ENCODE results near the gene NAT10. TPM values are rescaled to one million over a fixed set of nuclear protein-coding genes. Genes with fewer than 3 reads are reported as not detected.

The NAT10 gene
- total RNA-seq, 4 donors from 2014 or later: 17.6 to 35.9 (median 32.6) TPM

DNA sequence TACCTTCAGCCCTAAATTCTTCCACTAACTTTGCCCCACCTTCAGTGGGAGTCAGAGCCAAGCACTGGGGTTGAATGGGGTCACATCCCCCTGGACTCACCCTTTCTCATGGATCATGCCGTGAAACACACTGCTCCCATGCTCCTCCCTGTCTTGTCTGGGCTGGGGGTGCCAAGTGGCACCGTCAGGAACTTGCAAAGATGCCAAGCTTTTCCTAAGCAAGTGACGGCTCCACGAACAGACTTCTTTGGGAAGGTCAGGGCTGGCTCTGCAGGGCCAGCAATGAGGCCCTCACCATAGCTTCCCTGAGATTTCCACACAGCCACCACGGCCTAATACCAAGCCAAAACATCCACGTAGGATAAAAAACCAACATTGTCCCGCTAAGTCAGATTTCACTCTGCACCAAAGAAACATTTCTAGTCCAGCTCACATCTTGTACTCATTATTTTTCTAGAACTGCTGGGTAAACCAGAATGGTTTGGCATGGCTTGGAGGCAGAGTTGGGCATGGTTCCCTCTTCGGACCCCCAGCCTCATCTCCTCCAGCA lies 76.5 kb downstream of the NAT10 start:
- 92 to 97% methylated on average over 6 to 7 of the region's 8 CpGs for WGBS, 2 donors
- no peak overlapping the region for H3K4me3 ChIP-seq
- H3K27ac ChIP-seq: no peak overlapping the region
- TF ChIP-seq, protein P1, sequence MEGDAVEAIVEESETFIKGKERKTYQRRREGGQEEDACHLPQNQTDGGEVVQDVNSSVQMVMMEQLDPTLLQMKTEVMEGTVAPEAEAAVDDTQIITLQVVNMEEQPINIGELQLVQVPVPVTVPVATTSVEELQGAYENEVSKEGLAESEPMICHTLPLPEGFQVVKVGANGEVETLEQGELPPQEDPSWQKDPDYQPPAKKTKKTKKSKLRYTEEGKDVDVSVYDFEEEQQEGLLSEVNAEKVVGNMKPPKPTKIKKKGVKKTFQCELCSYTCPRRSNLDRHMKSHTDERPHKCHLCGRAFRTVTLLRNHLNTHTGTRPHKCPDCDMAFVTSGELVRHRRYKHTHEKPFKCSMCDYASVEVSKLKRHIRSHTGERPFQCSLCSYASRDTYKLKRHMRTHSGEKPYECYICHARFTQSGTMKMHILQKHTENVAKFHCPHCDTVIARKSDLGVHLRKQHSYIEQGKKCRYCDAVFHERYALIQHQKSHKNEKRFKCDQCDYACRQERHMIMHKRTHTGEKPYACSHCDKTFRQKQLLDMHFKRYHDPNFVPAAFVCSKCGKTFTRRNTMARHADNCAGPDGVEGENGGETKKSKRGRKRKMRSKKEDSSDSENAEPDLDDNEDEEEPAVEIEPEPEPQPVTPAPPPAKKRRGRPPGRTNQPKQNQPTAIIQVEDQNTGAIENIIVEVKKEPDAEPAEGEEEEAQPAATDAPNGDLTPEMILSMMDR (IDR thresholded peaks at IDR 0.05): no peak
- TF ChIP-seq POLR2A (IDR thresholded peaks at IDR 0.05): no peak
- intact Hi-C loops (cut with DNase I): no loop called here
- H3K27me3 ChIP-seq: peaks cover 0 to 43% (median 0%) of the 10 kb centered on the region in 4 donors
- no peaks in the 10 kb centered on the region for H3K36me3 ChIP-seq
- DNase-seq: no peak
- H3K9me3 ChIP-seq: no peaks in the 10 kb centered on the region
- peaks cover 0 to 16% (median 10%) of the 10 kb centered on the region in 3 donors for H3K4me1 ChIP-seq

DNA sequence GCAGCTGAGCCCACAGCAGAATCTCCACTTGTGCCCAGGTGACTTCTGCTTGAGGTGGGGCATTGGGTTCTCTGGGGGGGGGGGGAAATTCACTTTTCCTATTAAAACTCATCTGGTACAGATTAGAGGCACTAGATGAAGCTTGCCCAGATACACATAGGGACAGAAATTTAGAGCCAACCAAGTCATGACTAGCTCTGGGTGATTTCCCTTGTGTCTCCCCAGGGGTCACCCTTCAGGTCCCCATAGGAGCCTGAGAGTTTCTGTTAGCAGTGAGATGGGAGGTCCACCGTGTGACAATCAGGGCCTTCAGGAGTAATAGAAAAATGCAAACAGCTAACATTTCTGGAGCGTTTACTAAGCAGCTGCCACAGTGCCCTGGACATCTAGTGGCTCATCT lies 77.0 kb downstream of the NAT10 start:
- WGBS, 2 donors: 72 to 100% methylated on average over 2 of the region's 2 CpGs
- peaks cover 0 to 42% (median 0%) of the 10 kb centered on the region in 4 donors for H3K27me3 ChIP-seq

DNA sequence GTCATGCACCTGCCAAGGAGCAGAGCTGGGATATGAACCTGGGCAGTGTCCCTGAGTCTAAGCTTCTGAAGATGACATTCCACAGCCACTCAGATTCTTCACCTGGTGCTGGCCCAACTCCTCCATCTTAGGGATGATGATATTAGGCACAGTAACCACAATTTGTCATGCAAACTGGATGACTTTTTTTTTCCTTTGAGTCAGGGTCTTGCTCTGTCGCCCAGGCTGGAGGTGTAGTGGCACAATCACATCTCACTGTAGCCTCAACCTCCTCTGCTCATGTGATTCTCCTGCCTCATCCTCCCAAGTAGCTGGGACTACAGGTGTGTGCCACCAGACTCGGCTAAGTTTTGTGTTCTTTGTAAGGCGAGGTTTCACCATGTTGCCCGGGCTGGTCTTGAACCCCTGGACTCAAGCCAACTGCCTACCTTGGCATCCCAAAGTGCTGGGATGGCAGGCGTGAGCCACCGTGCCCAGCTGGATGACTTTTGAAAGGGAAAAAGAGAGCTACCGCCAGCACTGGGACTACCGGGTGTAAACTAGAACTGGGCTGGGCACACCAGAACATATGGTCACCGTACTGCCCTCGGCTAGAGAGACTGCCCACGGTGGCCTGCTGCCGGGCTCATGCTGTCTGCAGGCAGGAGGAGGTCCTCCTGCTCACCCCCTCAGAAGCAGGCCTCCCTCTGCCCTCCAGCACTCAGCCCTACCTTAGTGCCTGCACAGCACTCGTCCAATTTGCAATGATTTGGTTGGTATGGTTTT lies 77.7 kb downstream of the NAT10 start:
- no peak for DNase-seq
- H3K27me3 ChIP-seq: peaks cover 0 to 39% (median 0%) of the 10 kb centered on the region in 4 donors
- intact Hi-C loops (cut with DNase I): no loop called here
- no peak overlapping the region for H3K27ac ChIP-seq
- H3K36me3 ChIP-seq: no peaks in the 10 kb centered on the region
- no peak for TF ChIP-seq POLR2A (IDR thresholded peaks at IDR 0.05)
- TF ChIP-seq, protein P1 (IDR thresholded peaks at IDR 0.05): no peak
- WGBS, 2 donors: 84 to 93% methylated on average over 9 to 11 of the region's 13 CpGs
- peaks cover 0 to 15% (median 8%) of the 10 kb centered on the region in 3 donors for H3K4me1 ChIP-seq
- H3K4me3 ChIP-seq: no peak overlapping the region
- H3K9me3 ChIP-seq: no peaks in the 10 kb centered on the region

More for the DNA sequence above, 77.0 kb downstream of the NAT10 start:
- no peak for DNase-seq
- Histone ChIP-seq H3K4me1 (peaks cover 0 to 15% (median 8%) of the 10 kb centered on the region in 3 donors), H3K27ac (no peak overlapping the region), H3K4me3 (no peak overlapping the region), H3K9me3 (no peaks in the 10 kb centered on the region), H3K36me3 (no peaks in the 10 kb centered on the region)
- TF ChIP-seq, protein P1 (IDR thresholded peaks at IDR 0.05): no peak
- no peak for TF ChIP-seq POLR2A (IDR thresholded peaks at IDR 0.05)
- intact Hi-C loops (cut with DNase I): no loop called here

DNA sequence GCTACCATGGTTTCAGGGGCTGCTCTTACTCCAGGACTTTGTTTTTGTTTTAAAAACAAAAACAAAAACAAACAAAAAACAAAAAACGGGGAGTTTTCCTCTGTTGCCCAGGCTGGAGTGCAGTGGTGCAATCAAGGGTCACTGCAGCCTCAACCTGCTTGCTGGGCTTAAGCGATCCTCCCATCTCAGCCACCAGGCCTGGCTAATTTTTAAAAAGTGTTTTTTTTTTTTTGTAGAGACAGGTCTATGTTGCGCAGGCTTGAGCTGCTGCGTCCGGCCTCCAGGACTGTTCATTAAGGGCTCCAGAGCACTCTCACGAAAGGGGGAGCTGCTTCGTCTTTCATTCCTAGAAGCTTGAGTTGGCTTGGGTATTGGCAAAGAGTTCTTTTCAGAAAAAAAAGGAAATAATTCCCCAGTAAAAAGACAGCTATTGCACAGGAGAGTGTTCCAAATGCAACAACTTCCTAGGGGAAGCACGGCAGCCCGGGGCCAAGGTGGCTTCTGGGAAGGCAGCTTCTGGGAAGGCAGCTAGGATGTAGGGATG lies 78.5 kb downstream of the NAT10 start:
- Histone ChIP-seq H3K9me3 (no peaks in the 10 kb centered on the region), H3K36me3 (no peaks in the 10 kb centered on the region), H3K27ac (no peak overlapping the region), H3K4me1 (peaks cover 0 to 15% (median 8%) of the 10 kb centered on the region in 3 donors), H3K27me3 (peaks cover 0 to 40% (median 0%) of the 10 kb centered on the region in 4 donors), H3K4me3 (no peak overlapping the region)
- WGBS, 2 donors: 82 to 89% methylated on average over 7 to 9 of the region's 9 CpGs
- DNase-seq: no peak
- intact Hi-C loops (cut with DNase I): no loop called here
- TF ChIP-seq, protein P1 (IDR thresholded peaks at IDR 0.05): no peak
- TF ChIP-seq POLR2A (IDR thresholded peaks at IDR 0.05): no peak

DNA sequence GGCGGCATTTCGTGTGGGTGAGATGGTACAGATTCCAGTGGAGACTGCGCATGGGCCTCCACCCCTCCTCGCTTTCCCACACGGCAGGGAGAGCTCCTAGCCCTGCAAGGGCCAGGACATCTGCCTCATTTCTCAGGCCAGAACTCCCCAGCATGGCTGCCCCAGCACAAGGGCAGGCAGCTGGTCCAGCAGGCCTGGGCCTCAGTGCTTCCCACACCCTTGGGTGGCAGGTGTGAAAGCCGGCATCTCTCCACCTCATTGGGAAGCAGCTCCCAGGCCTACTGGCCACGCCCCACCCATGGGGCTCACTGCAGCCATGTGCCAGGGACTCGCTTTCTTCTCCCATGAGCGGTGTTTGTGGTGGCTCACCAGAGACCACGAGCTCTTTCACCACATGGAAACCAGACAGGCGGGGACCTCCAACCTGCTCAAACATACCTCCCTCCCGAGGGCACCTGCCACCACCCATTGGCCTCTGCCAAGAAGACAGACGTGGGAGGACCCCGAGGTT lies 79.1 kb downstream of the NAT10 start:
- peaks cover 0 to 40% (median 0%) of the 10 kb centered on the region in 4 donors for H3K27me3 ChIP-seq
- no peak for DNase-seq
- no peak overlapping the region for H3K27ac ChIP-seq
- H3K9me3 ChIP-seq: no peaks in the 10 kb centered on the region
- intact Hi-C loops (cut with DNase I): no loop called here
- no peak overlapping the region for H3K4me3 ChIP-seq
- TF ChIP-seq, protein P1 (IDR thresholded peaks at IDR 0.05): no peak
- no peak for TF ChIP-seq POLR2A (IDR thresholded peaks at IDR 0.05)
- peaks cover 0 to 15% (median 8%) of the 10 kb centered on the region in 3 donors for H3K4me1 ChIP-seq
- WGBS, 2 donors: 90% methylated on average over 7 of the region's 14 CpGs; no CpG with 5 or more reads in 1 of the 2 donors
- no peaks in the 10 kb centered on the region for H3K36me3 ChIP-seq
